HG02642 (cell line): Measurements from ENCODE around the gene PARD3.

Experiments used
- ATAC-seq: cut with Tn5 transposase; IDR thresholded peaks from one replicate; pipeline ENCODE4 v1.9.1; 2021; ENCODE audit warnings: mild to moderate bottlenecking; ENCODE audit not compliant: unreplicated experiment, poor library complexity

PARD3 gene

DNA sequence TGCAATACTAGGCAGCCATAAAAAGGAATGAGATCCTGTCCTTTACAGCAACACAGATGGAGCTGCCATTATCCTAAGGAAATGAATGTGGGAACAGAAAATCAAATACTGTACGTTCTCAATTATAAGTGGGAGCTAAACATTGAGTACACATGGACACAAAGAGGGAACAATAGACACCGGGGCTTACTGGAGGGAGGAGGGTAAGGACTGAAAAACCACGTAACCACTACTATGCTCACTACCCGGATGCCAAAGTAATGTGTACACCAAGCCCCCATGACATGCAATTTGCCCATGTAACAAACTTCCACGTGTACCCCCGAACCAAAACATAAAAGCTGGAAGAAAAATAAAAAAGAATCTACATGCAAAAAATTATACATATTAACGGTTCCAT lies 587.0 kb downstream of the PARD3 start:
- no peak for ATAC-seq

DNA sequence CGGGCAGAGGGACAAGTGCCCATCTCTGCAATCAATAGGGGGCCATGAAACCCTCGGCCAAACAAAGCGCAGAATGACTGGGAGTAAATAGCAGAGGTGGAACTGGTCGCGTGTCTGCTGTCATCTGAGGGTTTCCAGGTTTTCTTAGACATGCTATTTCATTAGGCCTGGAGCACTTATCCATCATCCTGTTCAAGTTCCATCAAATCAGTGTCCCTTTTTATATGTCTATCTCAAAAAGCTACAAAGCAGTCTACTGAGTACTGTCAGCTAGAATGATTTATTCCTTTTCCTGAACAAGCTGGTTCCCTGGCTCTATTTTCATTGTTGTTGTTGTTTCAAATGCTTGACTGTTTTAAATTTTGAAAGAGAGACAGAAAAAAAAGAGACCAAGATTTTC lies 590.5 kb downstream of the PARD3 start:
- no peak for ATAC-seq

GRCh38 chr10:34223658-34224057 lies 591.4 kb downstream of the PARD3 start:
- ATAC-seq = no peak

GRCh38 chr10:34222359-34222758 lies 592.7 kb downstream of the PARD3 start:
- ATAC-seq = no peak

DNA sequence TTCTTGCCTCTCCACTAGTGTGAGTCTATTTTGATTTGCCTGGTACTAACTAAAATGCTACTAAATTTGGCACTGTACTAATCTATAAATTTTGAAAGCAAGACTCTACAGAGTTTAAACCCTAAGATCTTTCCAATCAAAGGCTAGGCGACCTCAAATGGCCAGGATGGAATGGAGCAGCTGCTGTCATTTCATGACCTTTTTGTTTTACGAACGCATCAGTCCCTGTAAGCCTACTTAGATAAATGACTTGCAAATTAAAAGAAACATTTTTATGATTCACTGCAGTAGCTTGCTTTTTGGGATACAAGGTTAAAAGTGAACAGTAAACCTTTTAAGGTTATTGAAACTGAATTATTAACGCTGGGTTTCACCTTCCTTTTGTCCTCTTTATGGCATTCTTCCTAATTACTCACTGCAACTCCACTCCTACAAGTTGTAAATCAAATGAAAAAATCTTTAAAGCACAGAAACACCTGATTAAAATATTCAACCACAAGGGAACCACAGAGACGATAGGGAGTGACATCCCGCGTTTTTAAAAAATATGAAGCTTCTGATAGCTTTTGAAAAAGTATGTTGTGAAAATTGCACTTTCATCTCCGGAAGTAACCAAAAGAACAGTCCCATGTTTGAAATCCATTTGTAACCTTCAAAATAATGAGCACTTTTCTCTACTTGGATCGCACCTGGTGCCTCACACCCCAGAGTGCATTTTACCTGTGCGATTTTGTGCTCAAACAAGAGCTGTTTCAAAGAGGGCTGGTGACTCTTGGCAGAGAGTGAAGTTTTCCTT lies 595.1 kb downstream of the PARD3 start:
- no peak for ATAC-seq

DNA sequence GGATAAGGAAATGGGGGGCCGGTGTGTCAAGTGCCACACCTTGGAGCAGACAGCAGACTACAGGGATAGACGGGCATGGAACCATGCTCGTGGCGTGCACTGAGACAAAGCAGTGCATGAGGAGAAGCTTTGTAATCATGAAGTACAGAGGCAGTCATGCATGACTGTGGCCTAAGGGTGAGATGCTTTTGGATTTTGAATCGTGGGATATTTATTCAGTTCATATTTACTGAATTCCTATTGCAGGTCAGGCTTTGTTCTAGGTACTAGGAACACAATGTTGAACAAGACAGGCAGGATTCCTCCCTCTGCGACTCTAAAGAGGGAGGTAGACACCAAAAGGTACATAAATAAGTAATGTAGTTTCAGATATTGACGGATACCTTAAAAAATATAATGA lies 597.6 kb downstream of the PARD3 start:
- no peak for ATAC-seq

DNA sequence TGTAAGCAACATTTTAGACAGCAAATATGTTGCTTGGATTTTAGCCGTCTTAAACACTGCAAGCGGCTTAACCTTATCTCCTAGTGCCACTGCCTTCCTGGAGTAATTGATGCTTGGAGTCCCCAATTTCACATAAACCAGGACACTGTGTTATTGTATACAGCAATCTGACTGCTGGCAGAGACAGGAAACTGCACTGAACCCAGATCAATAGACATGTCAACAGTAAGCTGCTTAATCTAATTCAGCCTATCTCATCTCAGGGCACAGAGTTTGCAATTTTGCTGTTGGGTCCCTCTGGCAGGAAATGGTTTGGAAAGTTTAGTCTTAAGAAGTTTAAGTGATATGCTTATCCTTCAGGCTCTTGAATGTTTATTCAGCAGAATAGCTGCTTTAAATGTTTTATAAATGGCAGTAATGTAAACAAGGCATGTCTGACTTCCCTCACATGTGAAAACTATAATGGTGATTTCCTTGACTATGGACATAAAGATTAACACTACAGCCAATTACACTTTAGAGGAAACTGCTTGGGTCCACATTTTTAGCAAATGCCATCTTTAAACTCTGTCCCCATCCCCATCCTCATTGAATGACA lies 598.6 kb downstream of the PARD3 start:
- no peak for ATAC-seq

GRCh38 chr10:34213805-34214197 lies 601.3 kb downstream of the PARD3 start:
- ATAC-seq = no peak

GRCh38 chr10:34213193-34213804 lies 601.8 kb downstream of the PARD3 start:
- ATAC-seq = no peak

DNA sequence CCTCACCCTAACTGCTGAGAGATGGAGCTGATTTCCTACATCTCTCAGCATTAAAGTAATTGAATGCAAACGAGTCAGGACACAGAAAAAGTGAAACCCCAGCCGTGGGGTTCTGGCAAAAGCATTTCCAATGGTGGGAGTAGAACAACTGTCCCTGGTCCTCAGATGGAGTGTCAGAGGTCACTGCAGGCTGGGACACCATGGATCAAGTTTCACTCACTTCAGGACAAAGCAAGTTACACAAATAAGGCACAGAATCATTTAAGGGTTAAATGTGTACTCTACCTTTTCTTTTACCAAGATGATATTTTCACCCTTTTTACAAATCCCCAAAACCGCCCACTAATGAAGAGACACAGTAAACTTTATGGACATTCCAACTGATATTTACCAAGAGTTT lies 607.8 kb downstream of the PARD3 start:
- no peak for ATAC-seq

- no peak for ATAC-seq
Measured at GRCh38 chr10:34206935-34207268, 608.2 kb downstream of the PARD3 start.

DNA sequence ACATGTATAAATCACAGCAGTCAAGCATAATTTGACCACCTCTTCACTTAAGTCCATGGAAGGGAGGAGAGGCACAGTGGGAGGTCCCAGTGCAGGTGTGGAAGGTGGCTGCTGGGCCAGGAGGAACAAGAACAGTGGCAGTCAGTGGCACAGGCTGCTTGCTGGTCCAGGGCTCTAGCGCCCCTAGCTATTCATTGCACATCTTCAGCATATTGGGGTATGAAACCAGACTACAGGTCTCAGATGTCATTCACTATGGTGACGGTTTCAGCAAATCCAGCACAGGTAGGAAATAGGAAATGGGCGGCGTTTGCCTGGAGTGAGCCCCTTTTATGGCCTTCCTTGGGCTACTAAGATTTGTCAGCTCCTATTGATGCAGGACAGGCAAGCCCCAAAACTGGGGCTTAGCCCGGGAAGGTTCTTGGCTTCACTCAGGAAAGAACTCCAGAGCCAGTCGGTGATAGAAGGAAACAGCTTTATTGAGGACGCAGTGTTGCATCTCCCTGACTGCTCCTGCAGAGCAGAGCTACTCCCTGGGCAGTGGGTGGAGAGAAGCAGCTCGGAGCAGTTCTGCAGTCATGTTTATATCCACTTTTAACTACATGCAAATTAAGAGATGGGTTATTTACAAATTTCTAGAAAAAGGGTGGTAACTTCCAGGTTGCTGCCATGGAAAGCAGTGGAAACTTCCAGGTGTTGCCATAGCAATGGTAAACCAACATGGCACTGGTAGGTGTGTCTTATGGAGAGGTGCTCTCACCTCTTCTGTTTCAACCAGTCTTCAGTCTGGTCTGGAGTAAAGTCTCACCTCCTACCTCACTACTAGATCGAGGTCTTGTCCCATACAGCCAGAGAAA lies 608.8 kb downstream of the PARD3 start:
- ATAC-seq = no peak

GRCh38 chr10:34205452-34205851 lies 609.6 kb downstream of the PARD3 start:
- no peak for ATAC-seq

DNA sequence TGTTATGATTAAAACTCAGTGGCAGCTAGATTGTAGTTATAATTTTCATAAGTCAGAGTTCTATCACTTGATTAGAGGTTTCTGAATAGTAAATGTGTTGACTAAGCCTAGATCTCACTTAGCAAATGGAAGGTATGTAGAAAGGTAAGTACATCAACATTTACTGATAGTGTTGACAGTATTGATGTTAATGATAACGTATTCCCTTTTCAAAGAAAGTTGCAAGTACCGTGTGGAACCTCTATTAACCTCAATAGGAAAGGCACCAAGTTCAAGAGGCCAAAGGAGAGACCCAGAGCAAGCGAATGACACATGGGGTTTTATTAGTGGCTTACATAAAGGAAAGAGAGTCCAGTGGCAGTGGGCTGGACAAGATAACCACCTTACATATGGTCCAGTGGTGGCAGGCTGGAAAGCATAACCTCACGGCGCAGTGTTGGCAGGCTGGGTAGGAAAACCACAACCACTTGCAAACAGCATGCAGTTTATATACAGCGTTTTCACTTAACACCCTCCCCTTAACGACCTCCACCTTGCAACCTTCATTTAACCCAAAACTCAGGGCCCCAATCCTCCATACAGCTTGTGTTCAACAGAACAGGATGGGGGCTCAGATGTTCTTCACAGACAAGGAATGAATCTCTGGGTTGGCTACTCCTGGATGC lies 611.0 kb downstream of the PARD3 start:
- no peak for ATAC-seq

- no peak for ATAC-seq
Measured at GRCh38 chr10:34200355-34200901, 614.7 kb downstream of the PARD3 start.

DNA sequence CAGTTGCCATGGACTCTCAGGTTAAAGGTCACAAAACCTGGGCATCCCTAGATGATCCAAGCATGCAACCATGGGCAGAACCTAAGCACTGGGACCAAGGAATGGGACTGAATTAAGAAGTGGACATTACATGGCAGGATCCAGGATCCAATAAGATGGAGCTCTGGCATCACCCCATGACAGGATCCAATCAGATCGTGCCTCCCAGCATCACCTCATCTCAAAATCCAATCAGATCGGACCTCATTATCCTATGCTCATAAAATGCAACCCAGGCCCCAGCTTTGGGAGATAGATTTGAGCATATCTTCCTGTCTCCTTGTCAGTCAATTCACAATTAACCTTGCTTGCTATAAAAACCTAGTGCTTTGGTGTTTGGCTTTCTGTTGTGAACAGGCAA lies 616.1 kb downstream of the PARD3 start:
- no peak for ATAC-seq

DNA sequence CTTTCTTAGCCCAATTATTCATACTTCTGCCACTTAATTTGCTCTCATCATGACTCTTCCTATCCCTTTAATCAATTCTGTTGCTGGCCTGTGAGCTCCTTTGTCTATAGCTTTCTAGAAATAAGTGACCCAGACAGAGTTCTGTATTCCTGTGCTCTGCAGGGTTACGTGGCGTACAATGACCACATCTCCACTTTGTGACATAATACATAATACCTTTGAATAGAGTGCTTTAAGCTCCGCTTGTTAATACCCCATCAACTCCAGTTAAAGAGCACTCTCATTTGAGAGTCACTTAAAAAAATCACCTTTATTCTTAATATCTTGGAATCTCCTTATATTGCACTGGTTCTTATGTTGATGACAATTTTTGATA lies 619.0 kb downstream of the PARD3 start:
- ATAC-seq = no peak

DNA sequence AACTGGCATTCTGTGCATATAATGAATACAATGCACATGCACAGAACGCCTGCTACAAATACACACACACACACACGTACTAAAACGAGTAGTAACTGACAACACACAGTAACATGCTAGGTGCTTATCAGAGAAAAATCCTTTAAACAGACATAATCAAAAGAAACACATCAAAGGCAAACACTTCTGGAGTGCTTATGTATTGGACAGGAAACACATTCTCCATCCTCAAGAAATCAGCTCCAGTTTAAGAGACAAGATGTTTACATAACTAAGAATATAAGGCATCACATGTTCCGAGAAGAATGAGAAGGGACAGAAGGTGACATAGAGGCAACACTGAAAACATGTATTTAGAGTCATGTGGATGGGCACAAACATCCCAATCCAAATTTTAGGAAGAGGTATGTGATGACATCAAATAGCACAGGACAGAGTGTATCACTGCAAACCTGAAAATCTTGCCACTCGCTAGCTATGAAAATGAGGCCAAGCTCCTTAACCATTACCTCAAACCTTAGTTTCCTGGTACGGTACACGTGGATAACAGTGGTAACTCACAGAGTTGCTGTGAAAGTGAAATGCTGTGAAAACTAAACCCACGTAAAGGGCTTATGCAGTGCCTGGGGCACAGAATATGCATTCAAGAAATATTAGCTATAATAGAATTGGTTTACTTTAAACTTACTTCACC lies 619.6 kb downstream of the PARD3 start:
- ATAC-seq = no peak

GRCh38 chr10:34193931-34194626 lies 621.0 kb downstream of the PARD3 start:
- no peak for ATAC-seq
